ENCODE data around the gene ZNF710.

DNA sequence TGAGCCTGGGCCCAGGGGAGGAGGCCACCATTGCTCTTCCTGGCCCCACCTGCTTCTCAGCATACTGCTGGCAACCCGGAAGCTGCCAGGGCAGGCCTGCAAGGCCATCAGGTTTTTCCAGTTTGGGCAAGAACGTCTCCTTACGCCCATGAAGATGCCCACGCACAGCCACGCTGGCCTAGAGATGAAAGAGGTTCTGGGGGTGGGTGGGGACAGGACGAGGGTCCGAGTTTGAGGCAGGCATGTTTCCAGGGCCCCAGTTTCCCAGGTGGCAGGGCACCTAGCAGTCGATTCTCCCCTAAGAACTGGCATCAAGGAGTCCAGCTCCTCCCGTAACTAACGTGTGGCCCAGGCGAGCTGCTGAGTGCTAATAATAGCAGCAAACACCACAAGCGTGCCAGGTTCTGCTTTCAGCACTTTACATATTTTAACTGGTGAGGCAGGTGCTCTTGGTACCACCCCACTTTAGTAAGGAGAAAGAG is 45.8 kb downstream of the ZNF710 start:
- TF ChIP-seq POLR2A (IDR thresholded peaks at IDR 0.05; ENCODE audit: low read depth) (no peak), POLR2AphosphoS5 (IDR thresholded peaks at IDR 0.05) (no peak), EP300 (IDR thresholded peaks at IDR 0.05) (no peak)
- TF ChIP-seq, protein P1, sequence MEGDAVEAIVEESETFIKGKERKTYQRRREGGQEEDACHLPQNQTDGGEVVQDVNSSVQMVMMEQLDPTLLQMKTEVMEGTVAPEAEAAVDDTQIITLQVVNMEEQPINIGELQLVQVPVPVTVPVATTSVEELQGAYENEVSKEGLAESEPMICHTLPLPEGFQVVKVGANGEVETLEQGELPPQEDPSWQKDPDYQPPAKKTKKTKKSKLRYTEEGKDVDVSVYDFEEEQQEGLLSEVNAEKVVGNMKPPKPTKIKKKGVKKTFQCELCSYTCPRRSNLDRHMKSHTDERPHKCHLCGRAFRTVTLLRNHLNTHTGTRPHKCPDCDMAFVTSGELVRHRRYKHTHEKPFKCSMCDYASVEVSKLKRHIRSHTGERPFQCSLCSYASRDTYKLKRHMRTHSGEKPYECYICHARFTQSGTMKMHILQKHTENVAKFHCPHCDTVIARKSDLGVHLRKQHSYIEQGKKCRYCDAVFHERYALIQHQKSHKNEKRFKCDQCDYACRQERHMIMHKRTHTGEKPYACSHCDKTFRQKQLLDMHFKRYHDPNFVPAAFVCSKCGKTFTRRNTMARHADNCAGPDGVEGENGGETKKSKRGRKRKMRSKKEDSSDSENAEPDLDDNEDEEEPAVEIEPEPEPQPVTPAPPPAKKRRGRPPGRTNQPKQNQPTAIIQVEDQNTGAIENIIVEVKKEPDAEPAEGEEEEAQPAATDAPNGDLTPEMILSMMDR (IDR thresholded peaks at IDR 0.05): no peak

Data from esophagus muscularis mucosa (tissue), 4 donors.